ENCODE results near the gene FBXO21. TPM values are rescaled to one million over a fixed set of nuclear protein-coding genes. Genes with fewer than 3 reads are reported as not detected.
"Not testable (repeated sequence)": the region's sequence is repeated elsewhere in the genome, so short reads cannot be mapped to it uniquely, and the experiment has no call there.

Gene FBXO21
- total RNA-seq, 1 experiment from 2014 or later: 63.6 TPM

- DNase-seq (ENCODE audit: low read depth): no peak
These were observed 11.8 kb upstream of the FBXO21 start for GRCh38 chr12:117202033-117202432.

GRCh38 chr12:117199956-117200744, 9.9 kb upstream of the FBXO21 start:
- DNase-seq (ENCODE audit: low read depth): not testable (repeated sequence)

GRCh38 chr12:117196334-117196733, 6.1 kb upstream of the FBXO21 start:
- not testable (repeated sequence) for DNase-seq (ENCODE audit: low read depth)

- DNase-seq (ENCODE audit: low read depth): peak; percentile 58
These were observed 4.8 kb upstream of the FBXO21 start for GRCh38 chr12:117195027-117195426.

GRCh38 chr12:117193903-117194302, 3.6 kb upstream of the FBXO21 start:
- no peak for DNase-seq (ENCODE audit: low read depth)

GRCh38 chr12:117192581-117192980, 2.3 kb upstream of the FBXO21 start:
- DNase-seq (ENCODE audit: low read depth): not testable (repeated sequence)

- peak; percentile 27 for DNase-seq (ENCODE audit: low read depth)
These were observed 1.8 kb upstream of the FBXO21 start for GRCh38 chr12:117192057-117192456.

GRCh38 chr12:117189725-117190209, 503 bp downstream of the FBXO21 start:
- peak; percentile 43 for DNase-seq (ENCODE audit: low read depth)

GRCh38 chr12:117188961-117189724, 1.1 kb downstream of the FBXO21 start:
- no peak for DNase-seq (ENCODE audit: low read depth)

GRCh38 chr12:117188121-117188665, 2.1 kb downstream of the FBXO21 start:
- DNase-seq (ENCODE audit: low read depth): no peak

GRCh38 chr12:117187421-117187820, 2.8 kb downstream of the FBXO21 start:
- no peak for DNase-seq (ENCODE audit: low read depth)

- no peak for DNase-seq (ENCODE audit: low read depth)
These were observed 7.4 kb downstream of the FBXO21 start for GRCh38 chr12:117182866-117183265.

- not testable (repeated sequence) for DNase-seq (ENCODE audit: low read depth)
These were observed 8.8 kb downstream of the FBXO21 start for GRCh38 chr12:117181468-117181843.

- DNase-seq (ENCODE audit: low read depth): no peak
These were observed 9.4 kb downstream of the FBXO21 start for GRCh38 chr12:117180758-117181467.

GRCh38 chr12:117178745-117179144, 11.5 kb downstream of the FBXO21 start:
- DNase-seq (ENCODE audit: low read depth): no peak

- no peak for DNase-seq (ENCODE audit: low read depth)
These were observed 12.0 kb downstream of the FBXO21 start for GRCh38 chr12:117178301-117178700.

- DNase-seq (ENCODE audit: low read depth): no peak
These were observed 18.1 kb downstream of the FBXO21 start for GRCh38 chr12:117172168-117172567.

GRCh38 chr12:117171499-117172162, 18.6 kb downstream of the FBXO21 start:
- DNase-seq (ENCODE audit: low read depth): no peak

GRCh38 chr12:117169548-117169947, 20.7 kb downstream of the FBXO21 start:
- no peak for DNase-seq (ENCODE audit: low read depth)

- no peak for DNase-seq (ENCODE audit: low read depth)
These were observed 21.3 kb downstream of the FBXO21 start for GRCh38 chr12:117168976-117169375.

- no peak for DNase-seq (ENCODE audit: low read depth)
These were observed 22.5 kb downstream of the FBXO21 start for GRCh38 chr12:117167769-117168168.
